HEK293 (cell line): ENCODE data around the gene NDUFB10.

Experiments used
- CTCF ChIP-seq: fragments of 450-650 bp; formaldehyde crosslinking; IDR thresholded peaks from 2 replicates; pipeline ENCODE4 v1.5.1; 2016; ENCODE audit warnings: missing biosample characterization, missing genetic modification characterization
- FEZF1 ChIP-seq: fragments of 450-650 bp; formaldehyde crosslinking; IDR thresholded peaks from 2 replicates; pipeline ENCODE4 v1.5.1; 2016; ENCODE audit warnings: missing biosample characterization, missing genetic modification characterization
- GLIS2 ChIP-seq: fragments of 450-650 bp; formaldehyde crosslinking; IDR thresholded peaks from 2 replicates; pipeline ENCODE4 v1.5.1; 2016; ENCODE audit warnings: missing biosample characterization, missing genetic modification characterization
- HOXA7 ChIP-seq: sonication (generic); formaldehyde crosslinking; IDR thresholded peaks from 2 replicates; pipeline ENCODE4 v1.8.1; 2022; ENCODE audit warnings: missing genetic modification reagents, borderline replicate concordance
- MEIS1 ChIP-seq: sonication (generic); formaldehyde crosslinking; IDR thresholded peaks from 2 replicates; pipeline ENCODE4 v1.8.1; 2022; ENCODE audit warnings: missing genetic modification reagents, mild to moderate bottlenecking, borderline replicate concordance
- MZF1 ChIP-seq: fragments of 450-650 bp; formaldehyde crosslinking; IDR thresholded peaks from 2 replicates; pipeline ENCODE4 v1.5.1; 2017; ENCODE audit warnings: missing biosample characterization, missing genetic modification characterization, borderline replicate concordance
- ZBTB17 ChIP-seq: fragments of 450-650 bp; formaldehyde crosslinking; IDR thresholded peaks from 2 replicates; pipeline ENCODE4 v1.5.1; 2016; ENCODE audit warnings: missing biosample characterization, missing genetic modification characterization
- ZBTB48 ChIP-seq: fragments of 450-650 bp; formaldehyde crosslinking; IDR thresholded peaks from 2 replicates; pipeline ENCODE4 v1.5.1; 2016; ENCODE audit warnings: missing biosample characterization, missing genetic modification characterization
- ZBTB6 ChIP-seq: fragments of 450-650 bp; formaldehyde crosslinking; IDR thresholded peaks from 2 replicates; pipeline ENCODE4 v1.5.1; 2017; ENCODE audit warnings: missing biosample characterization, missing genetic modification characterization
- ZEB2 ChIP-seq: fragments of 450-650 bp; formaldehyde crosslinking; IDR thresholded peaks from 2 replicates; pipeline ENCODE4 v1.5.1; 2016; ENCODE audit warnings: missing biosample characterization, missing genetic modification characterization
- ZFHX2 ChIP-seq: fragments of 450-650 bp; formaldehyde crosslinking; conservative IDR thresholded peaks from 2 replicates; pipeline ENCODE4 v1.5.1; 2016; ENCODE audit warnings: missing biosample characterization, missing genetic modification characterization
- ZNF114 ChIP-seq: fragments of 450-650 bp; formaldehyde crosslinking; IDR thresholded peaks from 2 replicates; pipeline ENCODE4 v1.5.0; 2017; ENCODE audit warnings: missing biosample characterization, missing genetic modification characterization
- ZNF214 ChIP-seq: fragments of 450-650 bp; formaldehyde crosslinking; IDR thresholded peaks from 2 replicates; pipeline ENCODE4 v1.5.1; 2017; ENCODE audit warnings: missing biosample characterization, mild to moderate bottlenecking, missing genetic modification characterization, borderline replicate concordance
- ZNF24 ChIP-seq: fragments of 450-650 bp; formaldehyde crosslinking; IDR thresholded peaks from 2 replicates; pipeline ENCODE4 v1.5.1; 2016; ENCODE audit warnings: missing biosample characterization, missing genetic modification characterization
- ZNF280D ChIP-seq: fragments of 450-650 bp; formaldehyde crosslinking; IDR thresholded peaks from 2 replicates; pipeline ENCODE4 v1.5.1; 2016; ENCODE audit warnings: missing biosample characterization, missing genetic modification characterization
- ZNF302 ChIP-seq: fragments of 450-650 bp; formaldehyde crosslinking; IDR thresholded peaks from 2 replicates; pipeline ENCODE4 v1.5.1; 2016; ENCODE audit warnings: missing biosample characterization, missing genetic modification characterization, low read depth
- ZNF335 ChIP-seq: fragments of 450-650 bp; formaldehyde crosslinking; conservative IDR thresholded peaks from 2 replicates; pipeline ENCODE4 v1.5.1; 2016; ENCODE audit warnings: missing biosample characterization, missing genetic modification characterization
- ZNF362 ChIP-seq: fragments of 450-650 bp; formaldehyde crosslinking; IDR thresholded peaks from 2 replicates; pipeline ENCODE4 v1.5.1; 2016; ENCODE audit warnings: missing biosample characterization, missing genetic modification characterization
- ZNF398 ChIP-seq: fragments of 450-650 bp; formaldehyde crosslinking; IDR thresholded peaks from 2 replicates; pipeline ENCODE4 v1.5.1; 2017; ENCODE audit warnings: missing biosample characterization, missing genetic modification characterization
- ZNF561 ChIP-seq: fragments of 450-650 bp; IDR thresholded peaks from 2 replicates; pipeline ENCODE4 v1.5.1; 2018; ENCODE audit warnings: missing biosample characterization, missing genetic modification characterization, borderline replicate concordance
- ZNF623 ChIP-seq: fragments of 450-650 bp; formaldehyde crosslinking; IDR thresholded peaks from 2 replicates; pipeline ENCODE4 v1.5.1; 2016; ENCODE audit warnings: missing biosample characterization, missing genetic modification characterization
- ZNF626 ChIP-seq: fragments of 450-650 bp; sonication (Bioruptor Pico); formaldehyde crosslinking; IDR thresholded peaks from 2 replicates; pipeline ENCODE4 v1.5.1; 2018; ENCODE audit warnings: missing biosample characterization, missing genetic modification characterization, inconsistent platforms
- ZNF660 ChIP-seq: fragments of 450-650 bp; IDR thresholded peaks from 2 replicates; pipeline ENCODE4 v1.5.1; 2018; ENCODE audit warnings: missing biosample characterization, mild to moderate bottlenecking, missing genetic modification characterization
- ZNF664 ChIP-seq: fragments of 450-650 bp; formaldehyde crosslinking; IDR thresholded peaks from 2 replicates; pipeline ENCODE4 v1.5.1; 2016; ENCODE audit warnings: missing biosample characterization, missing genetic modification characterization
- ZNF776 ChIP-seq: fragments of 450-650 bp; formaldehyde crosslinking; IDR thresholded peaks from 2 replicates; pipeline ENCODE4 v1.5.0; 2017; ENCODE audit warnings: missing biosample characterization, missing genetic modification characterization, borderline replicate concordance
- ZSCAN23 ChIP-seq: fragments of 450-650 bp; formaldehyde crosslinking; IDR thresholded peaks from 2 replicates; pipeline ENCODE4 v1.5.1; 2016; ENCODE audit warnings: missing biosample characterization, missing genetic modification characterization
- TF ChIP-seq, protein P1 (sequence below): fragments of 450-650 bp; formaldehyde crosslinking; IDR thresholded peaks from 2 replicates; pipeline ENCODE4 v1.5.1; 2016; ENCODE audit warnings: missing biosample characterization, missing genetic modification characterization
- TF ChIP-seq, protein P2 (sequence below): fragments of 450-650 bp; formaldehyde crosslinking; IDR thresholded peaks from 2 replicates; pipeline ENCODE4 v1.5.1; 2016; ENCODE audit warnings: missing biosample characterization, missing genetic modification characterization

Gene NDUFB10

GRCh38 chr16:1971796-1972489, 12.6 kb downstream of the NDUFB10 start, which contains the start of gene TBL3 (continued):
- TF ChIP-seq ZNF660 (tag by site-specific recombination) (peak; percentile 88), CTCF (tag by site-specific recombination) (peak; percentile 30), ZNF398 (tag by site-specific recombination) (peak; percentile 89), HOXA7 (CRISPR knock-in tag) (no peak), ZBTB6 (tag by site-specific recombination) (no peak), ZBTB17 (tag by site-specific recombination) (peak; percentile 98), FEZF1 (tag by site-specific recombination) (0 out of 2 replicates have a peak, but pooled peaks have one; percentile 6), ZFHX2 (tag by site-specific recombination) (peak; percentile 86), ZEB2 (tag by site-specific recombination) (peak; percentile 96), MEIS1 (CRISPR knock-in tag) (no peak), ZNF335 (peak; percentile 88), ZNF302 (tag by site-specific recombination) (no peak), ZNF280D (no peak), ZSCAN23 (tag by site-specific recombination) (no peak), ZNF776 (tag by site-specific recombination) (no peak), ZNF362 (tag by site-specific recombination) (no peak), ZNF24 (tag by site-specific recombination) (peak; percentile 92), ZBTB48 (tag by site-specific recombination) (peak; percentile 10; the same call in 1 of the 2 replicates), ZNF561 (tag by site-specific recombination) (peak; percentile 95), GLIS2 (tag by site-specific recombination) (peak; percentile 91), ZNF626 (no peak), ZNF623 (tag by site-specific recombination) (no peak), ZNF114 (tag by site-specific recombination) (no peak), MZF1 (no peak), ZNF664 (tag by site-specific recombination) (no peak), ZNF214 (no peak)
- TF ChIP-seq, protein P1, sequence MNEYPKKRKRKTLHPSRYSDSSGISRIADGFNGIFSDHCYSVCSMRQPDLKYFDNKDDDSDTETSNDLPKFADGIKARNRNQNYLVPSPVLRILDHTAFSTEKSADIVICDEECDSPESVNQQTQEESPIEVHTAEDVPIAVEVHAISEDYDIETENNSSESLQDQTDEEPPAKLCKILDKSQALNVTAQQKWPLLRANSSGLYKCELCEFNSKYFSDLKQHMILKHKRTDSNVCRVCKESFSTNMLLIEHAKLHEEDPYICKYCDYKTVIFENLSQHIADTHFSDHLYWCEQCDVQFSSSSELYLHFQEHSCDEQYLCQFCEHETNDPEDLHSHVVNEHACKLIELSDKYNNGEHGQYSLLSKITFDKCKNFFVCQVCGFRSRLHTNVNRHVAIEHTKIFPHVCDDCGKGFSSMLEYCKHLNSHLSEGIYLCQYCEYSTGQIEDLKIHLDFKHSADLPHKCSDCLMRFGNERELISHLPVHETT (tag by site-specific recombination): peak; percentile 99
- TF ChIP-seq, protein P2, sequence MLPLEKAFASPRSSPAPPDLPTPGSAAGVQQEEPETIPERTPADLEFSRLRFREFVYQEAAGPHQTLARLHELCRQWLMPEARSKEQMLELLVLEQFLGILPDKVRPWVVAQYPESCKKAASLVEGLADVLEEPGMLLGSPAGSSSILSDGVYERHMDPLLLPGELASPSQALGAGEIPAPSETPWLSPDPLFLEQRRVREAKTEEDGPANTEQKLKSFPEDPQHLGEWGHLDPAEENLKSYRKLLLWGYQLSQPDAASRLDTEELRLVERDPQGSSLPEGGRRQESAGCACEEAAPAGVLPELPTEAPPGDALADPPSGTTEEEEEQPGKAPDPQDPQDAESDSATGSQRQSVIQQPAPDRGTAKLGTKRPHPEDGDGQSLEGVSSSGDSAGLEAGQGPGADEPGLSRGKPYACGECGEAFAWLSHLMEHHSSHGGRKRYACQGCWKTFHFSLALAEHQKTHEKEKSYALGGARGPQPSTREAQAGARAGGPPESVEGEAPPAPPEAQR: no peak
